Left colon (tissue), 2 donors: ENCODE measurements around the gene FAM13B. TPM values are rescaled to one million over a fixed set of nuclear protein-coding genes. Genes with fewer than 3 reads are reported as not detected.
"Not testable (repeated sequence)": the region's sequence is repeated elsewhere in the genome, so short reads cannot be mapped to it uniquely, and the experiment has no call there.

Experiments
- ATAC-seq: fragments of 200-7000 bp; cut with Tn5 transposase; one replicate; pipeline ENCODE4 v1.9.1; 2020; ENCODE audit warnings: mild to moderate bottlenecking, moderate library complexity
- DNase-seq, 2 donors: peaks; one replicate each; pipeline ENCODE4 v3.0.0-alpha.2; 2020
- intact Hi-C, 2 donors: fragments of 100-400 bp; cut with DNase I in 1 of 2; cut with micrococcal nuclease in 1 of 2; formaldehyde crosslinking; loops; one replicate each; pipeline versions ENCODE4 v1.11.2 to v1.14.0; 2022; cut with DNase I, micrococcal nuclease
- total RNA-seq, 2 donors: library from RNA; stranded (reverse); fragmentation: NEBNext Ultra II Directional; extraction: Animal tissue kit (Norgen Biotek cat#: 25700); gene quantifications; one replicate each; pipeline ENCODE4 v1.2.1, GENCODE V29; 2021
- donor health status: DM: no; HTN: no; CAD: no.
- donor health status: DM: yes; HTN: yes; CAD: no.

The FAM13B gene
- total RNA-seq, 2 donors from 2014 or later, result 20.8 to 24.2 TPM

GRCh38 chr5:138037907-138038633 is 5.2 kb upstream of the FAM13B start:
- DNase-seq (no peak), ATAC-seq (no peak)
- intact Hi-C loops, result loop anchor here in 1 of 2 donors (5.0 kb wide), 1 partner anchor 94 kb away; no protein-coding TSS in a partner anchor

DNA sequence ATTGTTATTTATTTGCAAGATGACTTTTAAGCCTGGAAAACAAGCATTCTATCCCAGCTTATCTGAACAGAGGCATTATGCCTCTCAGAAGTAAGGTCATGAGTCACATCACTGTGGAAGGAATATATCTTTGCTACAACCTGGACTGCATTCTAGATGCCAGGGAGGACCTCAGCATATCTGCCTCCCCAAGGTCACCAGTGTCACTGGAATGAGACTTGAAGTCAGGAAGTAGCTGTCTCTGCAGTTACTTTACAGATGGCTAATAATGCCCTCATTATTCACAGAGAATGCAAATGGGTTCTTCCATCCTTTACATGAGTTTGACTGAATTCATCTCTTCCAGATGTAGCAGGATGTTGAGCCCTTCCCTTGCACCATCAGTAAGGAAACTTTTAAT is 4.4 kb upstream of the FAM13B start:
- DNase-seq (no peak), ATAC-seq (no peak)
- intact Hi-C loops, result loop anchor here in 1 of 2 donors (5.0 kb wide), 1 partner anchor 95 kb away; no protein-coding TSS in a partner anchor

DNA sequence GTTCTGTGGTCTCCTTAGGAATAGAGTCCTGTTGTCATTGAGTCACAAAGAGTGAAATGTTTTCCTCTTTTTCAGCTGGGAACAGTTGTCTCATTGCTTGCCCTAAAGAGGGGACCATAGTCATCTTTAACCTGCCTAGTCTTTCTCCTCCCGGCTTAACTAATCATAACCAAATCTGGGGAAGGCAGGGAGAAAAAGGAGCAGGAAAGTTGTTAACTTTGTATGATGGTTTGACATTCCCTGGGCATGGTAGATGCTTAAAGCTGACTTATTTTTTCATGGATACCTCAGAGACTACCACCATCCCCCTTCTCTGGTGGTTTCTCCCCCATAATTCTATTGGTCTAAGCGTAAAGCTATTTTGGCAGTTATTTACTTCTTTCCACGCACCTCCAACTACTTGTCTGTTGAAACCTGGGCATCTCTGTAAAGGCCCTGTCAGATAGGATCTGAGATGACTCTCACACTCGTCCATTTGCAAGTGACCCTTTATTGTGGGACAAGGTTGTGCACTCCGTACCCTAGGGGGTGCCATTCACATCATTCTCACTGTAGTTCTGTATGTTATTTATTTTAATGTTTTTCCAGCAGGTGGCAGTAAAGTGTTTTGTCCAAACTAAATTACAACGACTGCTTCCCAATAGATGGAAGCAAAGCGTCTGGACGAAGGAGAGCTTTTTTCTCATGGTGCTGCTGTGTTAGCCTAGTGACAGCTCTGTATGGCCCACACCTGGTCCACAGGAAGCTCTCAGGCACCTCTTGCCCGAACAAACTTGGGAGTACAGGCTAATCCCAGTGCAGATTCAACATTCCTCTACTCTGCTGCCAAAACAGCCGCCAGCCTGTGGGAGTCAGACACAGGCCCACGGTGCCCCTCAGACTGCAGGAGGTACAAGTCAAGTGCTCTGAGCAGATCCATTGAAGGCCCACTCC is 3.0 kb upstream of the FAM13B start:
- intact Hi-C loops, result loop anchor here in 1 of 2 donors (5.0 kb wide), 1 partner anchor 96 kb away; no protein-coding TSS in a partner anchor
- peak; percentile 52 to 55 for DNase-seq
- ATAC-seq, result peak; percentile 43

GRCh38 chr5:138033907-138034306 is 1.0 kb upstream of the FAM13B start:
- DNase-seq (no peak), ATAC-seq (no peak)
- intact Hi-C loops, result no loop called here

- ATAC-seq (peak; percentile 45), DNase-seq (no peak)
- intact Hi-C loops, result no loop called here
Measured at GRCh38 chr5:138033386-138033808, 518 bp upstream of the FAM13B start.

- DNase-seq (peak in 1 of 2 donors; percentile 78), ATAC-seq (peak; percentile 51)
- intact Hi-C loops, result no loop called here
Measured at GRCh38 chr5:138032028-138032571, 779 bp downstream of the FAM13B start.

GRCh38 chr5:138029944-138030343 is 2.9 kb downstream of the FAM13B start:
- DNase-seq (no peak), ATAC-seq (no peak)
- intact Hi-C loops, result no loop called here

DNA sequence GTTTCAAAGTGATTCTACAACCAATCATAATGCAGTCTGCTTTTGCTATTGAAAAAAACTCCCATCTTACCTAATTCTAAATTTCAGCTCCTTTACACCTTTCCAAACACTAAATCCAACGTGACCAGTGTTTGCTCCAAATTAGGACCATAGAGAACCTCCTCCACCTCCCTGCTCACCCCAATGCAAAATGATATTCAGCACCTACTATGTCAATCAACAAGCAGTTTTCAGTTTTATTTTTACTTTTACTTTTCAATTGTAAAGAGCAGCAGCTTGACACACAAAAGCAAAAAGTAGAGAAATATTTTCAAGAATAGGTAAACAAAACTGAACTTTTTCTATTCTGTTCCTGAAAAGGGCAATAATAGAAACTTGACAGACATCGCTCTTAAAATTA is 3.4 kb downstream of the FAM13B start:
- intact Hi-C loops, result no loop called here
- no peak for ATAC-seq
- DNase-seq, result no peak

DNA sequence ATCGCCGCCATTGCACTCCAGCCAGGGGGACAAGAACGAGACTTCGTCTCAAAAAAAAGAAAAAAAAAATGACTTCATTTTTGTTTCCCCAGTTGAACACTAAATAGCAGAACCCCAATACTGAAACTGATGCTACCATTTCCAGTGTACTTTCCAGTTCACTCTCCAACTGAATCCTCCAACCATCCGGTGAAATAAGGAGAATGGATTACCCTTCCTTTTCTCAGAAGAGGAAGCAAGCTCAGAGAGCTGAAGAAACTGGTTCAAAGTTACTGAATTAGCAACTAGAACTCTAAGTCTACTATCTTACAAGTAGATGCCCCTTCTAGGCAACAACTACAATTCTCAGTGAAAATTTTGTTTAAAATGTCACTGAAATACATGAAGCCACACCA is 3.9 kb downstream of the FAM13B start:
- intact Hi-C loops, result no loop called here
- DNase-seq, result no peak
- no peak for ATAC-seq

DNA sequence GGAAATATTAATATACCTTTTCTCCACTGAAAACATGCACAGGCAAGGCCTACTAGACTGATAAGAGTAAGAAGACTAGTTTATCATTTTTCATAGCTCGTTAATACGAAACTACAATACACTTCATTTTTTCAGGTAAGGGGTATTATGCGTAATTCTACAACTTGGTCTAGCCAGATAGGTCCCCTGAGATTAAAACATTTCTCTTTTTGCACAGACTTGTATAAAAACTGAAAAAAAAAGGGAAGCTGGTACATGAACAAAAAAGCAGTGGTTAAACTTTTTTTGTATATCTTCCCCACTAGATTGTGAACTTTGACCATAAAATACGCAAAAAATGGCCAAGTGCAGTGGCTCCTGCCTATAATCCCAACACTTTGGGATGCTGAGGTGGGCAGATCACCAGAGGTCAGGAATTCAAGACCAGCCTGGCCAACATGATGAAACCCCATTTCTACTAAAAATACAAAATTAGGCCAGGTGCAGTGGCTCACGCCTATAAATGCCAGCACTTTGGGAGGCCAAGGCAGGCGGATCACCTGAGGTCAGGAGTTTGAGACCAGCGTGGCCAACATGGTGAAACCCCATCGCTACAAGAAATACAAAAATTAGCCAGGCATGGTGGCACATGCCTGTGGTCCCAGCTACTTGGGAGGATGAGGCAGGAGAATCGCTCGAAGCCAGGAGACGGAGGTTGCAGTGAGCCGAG is 4.5 kb downstream of the FAM13B start:
- ATAC-seq, intact Hi-C loops, DNase-seq: not testable (repeated sequence)

DNA sequence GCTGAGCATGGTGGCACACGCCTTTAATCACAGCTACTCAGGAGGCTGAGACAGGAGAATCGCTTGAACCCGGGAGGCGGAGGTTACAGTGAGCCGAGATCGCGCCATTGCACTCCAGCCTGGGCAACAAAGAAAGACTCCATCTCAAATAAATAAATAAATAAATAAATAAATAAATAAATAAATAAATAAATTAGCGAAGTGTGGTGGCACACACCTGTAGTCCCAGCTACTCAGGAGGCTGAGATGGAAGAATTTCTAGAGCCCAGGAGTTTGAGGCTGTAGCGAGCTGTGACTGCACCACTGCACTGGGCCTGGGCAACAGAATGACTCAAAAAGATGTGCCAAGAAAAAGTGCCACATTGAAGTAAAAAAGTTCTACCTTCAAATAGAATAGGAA is 6.1 kb downstream of the FAM13B start:
- intact Hi-C loops, result not testable (repeated sequence)

DNA sequence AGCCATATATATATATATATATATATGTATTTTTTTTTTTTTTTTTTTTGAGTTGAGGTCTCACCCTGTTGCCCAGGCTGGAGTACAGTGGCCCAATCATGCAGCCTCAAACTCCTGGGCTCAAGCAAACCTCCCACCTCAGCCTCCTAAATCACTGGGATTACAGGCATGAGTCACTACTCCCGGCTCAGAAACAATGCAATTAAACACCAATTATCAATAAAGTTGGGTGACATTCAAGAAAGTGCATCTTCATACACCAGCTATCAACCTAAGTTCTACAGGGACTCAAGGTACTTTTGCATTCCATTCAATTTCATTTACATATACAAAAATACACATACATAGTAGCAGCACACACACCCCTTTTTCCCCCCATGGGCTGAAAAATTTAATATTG is 7.6 kb downstream of the FAM13B start:
- DNase-seq (no peak), ATAC-seq (no peak)
- intact Hi-C loops, result no loop called here

More for the DNA sequence above, 6.1 kb downstream of the FAM13B start:
- not testable (repeated sequence) for ATAC-seq, DNase-seq

GRCh38 chr5:138024117-138024516 is 8.8 kb downstream of the FAM13B start:
- intact Hi-C loops, result no loop called here
- DNase-seq (no peak), ATAC-seq (no peak)

DNA sequence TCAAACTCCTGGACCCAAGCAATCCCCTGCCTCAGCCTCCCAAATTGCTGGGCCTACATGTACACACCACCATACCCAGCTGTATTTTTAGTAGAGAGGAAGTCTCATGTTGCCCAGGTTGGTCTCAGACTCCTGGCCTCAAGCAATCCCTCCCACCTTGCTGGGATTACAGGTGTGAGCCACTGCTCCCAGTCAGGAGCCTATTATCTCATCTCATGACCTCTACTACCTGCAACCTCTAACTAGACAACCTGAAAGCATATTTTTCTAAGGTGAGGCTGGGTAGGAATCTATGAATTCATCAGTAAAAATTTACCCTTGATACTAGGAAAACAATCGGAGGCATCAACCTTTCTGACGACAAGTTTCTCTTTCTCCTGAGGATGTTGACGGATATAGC is 10.0 kb downstream of the FAM13B start:
- no peak for DNase-seq
- no peak for ATAC-seq
- intact Hi-C loops, result no loop called here

DNA sequence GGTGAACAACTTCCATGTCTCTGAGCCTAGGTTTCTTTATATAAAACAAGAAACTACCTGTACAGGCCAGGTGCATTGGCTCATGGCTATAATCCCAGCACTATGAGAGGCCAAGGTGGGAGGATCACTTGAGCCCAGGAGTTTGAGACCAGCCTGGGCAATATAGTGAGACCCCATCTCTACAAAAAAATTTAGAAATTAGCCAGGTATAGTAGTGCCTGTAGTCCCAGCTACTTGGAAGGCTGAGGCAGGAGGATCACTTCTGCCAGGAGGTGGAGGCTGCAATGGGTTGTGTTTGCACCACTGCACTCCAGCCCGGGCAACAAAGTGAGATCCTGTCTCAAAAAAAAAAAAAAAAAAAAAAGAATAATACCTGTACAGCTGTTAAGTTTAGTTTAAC is 11.1 kb downstream of the FAM13B start:
- intact Hi-C loops, result no loop called here
- DNase-seq (no peak), ATAC-seq (no peak)

DNA sequence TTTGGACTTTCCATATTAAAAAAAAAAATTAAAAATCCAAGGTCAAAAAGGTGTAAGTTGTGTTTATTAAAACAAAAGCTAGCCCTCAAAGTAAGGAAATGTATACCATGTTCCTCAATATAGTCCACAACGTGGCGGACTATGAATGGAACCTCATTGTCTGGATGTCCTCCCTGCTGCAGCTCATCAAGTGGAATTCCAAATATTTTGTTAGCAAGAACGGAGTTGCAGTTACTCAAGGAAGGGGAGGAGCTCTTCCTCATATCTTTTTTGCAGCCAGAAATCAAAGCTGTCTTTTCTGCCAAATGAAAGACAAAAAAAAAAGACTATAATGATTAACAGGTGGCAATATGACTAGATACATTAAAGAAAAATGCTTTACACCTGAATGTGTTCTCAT is 14.0 kb downstream of the FAM13B start:
- intact Hi-C loops, result no loop called here
- DNase-seq, result no peak
- no peak for ATAC-seq

DNA sequence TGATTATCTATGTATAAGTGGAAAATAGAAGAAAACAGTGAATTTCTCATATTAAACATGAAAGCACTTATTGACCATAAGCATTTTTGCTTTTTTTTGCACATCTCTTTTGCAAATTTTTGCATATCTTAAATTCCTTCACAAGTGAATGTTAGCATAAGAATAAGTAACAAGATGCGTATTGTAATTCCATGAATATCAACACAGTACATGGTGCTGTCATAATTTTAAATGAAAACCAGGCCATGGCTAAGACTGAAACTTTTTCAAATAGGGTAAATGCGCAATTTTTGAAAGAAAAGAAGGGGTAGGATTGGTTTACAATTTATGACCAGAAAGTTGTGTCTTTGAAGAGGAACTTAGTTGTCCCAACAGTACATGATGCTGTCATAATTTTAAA is 17.0 kb downstream of the FAM13B start:
- intact Hi-C loops, result no loop called here
- no peak for ATAC-seq
- DNase-seq, result no peak

DNA sequence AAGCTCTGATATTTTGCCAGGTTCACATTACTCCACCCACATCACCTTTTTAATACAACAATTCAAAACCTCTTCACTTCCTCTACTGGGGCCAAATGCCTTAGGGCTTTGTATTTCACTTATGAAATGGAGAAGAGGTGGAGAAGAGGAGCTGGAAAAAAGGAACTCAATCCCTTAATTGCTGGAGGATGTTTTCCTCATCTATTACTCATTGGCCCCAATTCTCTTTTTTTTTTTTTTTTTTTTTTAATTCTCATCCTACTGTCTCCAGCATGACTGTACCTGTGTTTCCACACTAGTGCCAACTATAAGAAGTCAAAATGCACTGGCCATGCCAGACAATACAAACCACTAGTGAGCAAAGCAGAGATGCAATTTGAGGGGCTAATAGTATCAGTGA is 20.9 kb downstream of the FAM13B start:
- DNase-seq (no peak), ATAC-seq (no peak)
- intact Hi-C loops, result no loop called here
